WI38 (cell line): ENCODE data around the gene PIK3C3.

Experiments used
- H3K4me3 ChIP-seq: 2 replicates; pipeline ENCODE4 v1.5.1; 2011; ENCODE audit warnings: low read depth, mild to moderate bottlenecking, control low read depth, low read length
- CTCF ChIP-seq: IDR thresholded peaks from 2 replicates; pipeline ENCODE4 v1.5.1; 2012; ENCODE audit warnings: low read depth, mild to moderate bottlenecking, control low read depth, low read length

PIK3C3 gene

GRCh38 chr18:41940506-41941215 is 14.4 kb upstream of the PIK3C3 start:
- H3K4me3 ChIP-seq, result no peak overlapping the region
- no peak for TF ChIP-seq CTCF

GRCh38 chr18:41942254-41942653 is 12.8 kb upstream of the PIK3C3 start:
- H3K4me3 ChIP-seq, result no peak overlapping the region
- TF ChIP-seq CTCF, result no peak

GRCh38 chr18:41948544-41949110 is 6.4 kb upstream of the PIK3C3 start:
- no peak for TF ChIP-seq CTCF
- no peak overlapping the region for H3K4me3 ChIP-seq

- TF ChIP-seq CTCF, result no peak
- H3K4me3 ChIP-seq, result no peak overlapping the region
Measured at GRCh38 chr18:41949206-41949920, 5.7 kb upstream of the PIK3C3 start.

- no peak for TF ChIP-seq CTCF
- peak overlapping the region; percentile 93 for H3K4me3 ChIP-seq
Measured at GRCh38 chr18:41955688-41956087, 654 bp downstream of the PIK3C3 start.

GRCh38 chr18:41959045-41959444 is 4.0 kb downstream of the PIK3C3 start:
- TF ChIP-seq CTCF, result no peak

More at GRCh38 chr18:41959045-41959444, 4.0 kb downstream of the PIK3C3 start:
- no peak overlapping the region for H3K4me3 ChIP-seq
